GM19351 (cell line): ENCODE results near the gene INPP5A.
"Not testable (repeated sequence)": the region's sequence is repeated elsewhere in the genome, so short reads cannot be mapped to it uniquely, and the experiment has no call there.

ENCODE experiments used
- ATAC-seq: cut with Tn5 transposase; IDR thresholded peaks from one replicate; pipeline ENCODE4 v1.9.1; 2021; ENCODE audit warnings: mild to moderate bottlenecking, moderate library complexity; ENCODE audit not compliant: unreplicated experiment

The INPP5A gene

DNA sequence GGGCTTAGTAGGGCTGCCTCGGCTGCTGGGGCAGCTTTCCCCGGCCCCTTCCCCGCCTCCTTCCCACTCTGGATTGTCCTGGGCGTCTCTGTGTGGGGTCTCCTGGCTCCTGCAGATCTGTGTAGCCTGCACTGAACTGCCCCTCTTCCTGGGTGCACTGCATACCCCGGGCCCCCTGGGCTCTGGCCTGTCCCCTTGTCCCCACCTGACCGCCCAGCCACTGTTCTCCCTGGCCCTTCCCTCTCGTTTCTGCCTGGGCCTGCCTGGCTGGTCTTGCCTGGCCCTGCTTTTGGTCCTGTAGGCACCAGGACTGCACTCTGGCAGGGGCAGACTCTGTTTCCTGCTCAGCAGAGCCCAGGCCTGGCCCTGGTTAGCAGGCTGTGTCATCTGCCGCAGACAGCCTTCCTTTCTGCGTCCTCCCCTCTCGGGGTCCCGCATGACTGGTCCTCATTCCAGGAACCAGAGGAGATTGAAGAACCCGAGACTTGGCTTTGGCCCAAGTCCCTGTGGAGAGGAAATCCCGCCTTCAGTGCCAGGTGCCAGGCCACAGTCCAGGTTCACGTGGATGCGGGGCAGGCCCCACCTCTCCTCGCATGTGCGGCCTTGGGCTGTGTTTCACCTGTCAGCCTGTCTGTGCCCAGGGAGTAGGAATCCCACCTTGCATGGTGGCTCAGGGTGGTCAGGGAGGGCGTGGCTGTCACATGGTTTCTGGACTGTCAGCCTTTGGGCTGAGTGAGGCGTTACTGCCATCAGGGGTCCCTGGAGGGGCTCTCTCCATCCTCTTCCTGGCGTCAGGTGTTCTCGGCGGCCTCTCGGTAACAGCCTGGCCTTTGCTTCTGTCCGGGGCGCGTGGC lies 9.2 kb downstream of the INPP5A start:
- ATAC-seq = no peak

- no peak for ATAC-seq
These were observed 9.9 kb downstream of the INPP5A start for GRCh38 chr10:132547421-132547861.

GRCh38 chr10:132548106-132548823 lies 10.7 kb downstream of the INPP5A start:
- ATAC-seq = no peak

DNA sequence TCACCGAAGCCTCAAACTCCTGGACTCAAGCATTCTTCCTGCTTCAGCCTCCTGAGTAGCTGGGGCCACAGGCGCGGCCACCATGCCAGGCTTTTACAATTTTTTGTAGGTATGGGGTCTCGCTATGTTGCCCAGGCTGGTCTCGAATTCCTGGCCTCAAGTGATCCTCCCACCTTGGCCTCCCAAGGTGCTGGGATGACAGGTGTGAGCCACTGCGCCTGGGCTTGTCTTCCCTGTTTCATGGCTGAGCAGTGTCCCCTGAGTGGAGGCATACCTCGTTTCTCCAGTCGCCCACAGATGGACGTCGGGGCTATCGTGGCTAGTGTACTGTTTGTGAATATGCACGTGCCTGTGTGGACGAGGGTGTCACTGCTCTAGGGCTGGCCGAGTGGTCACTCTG lies 11.3 kb downstream of the INPP5A start:
- ATAC-seq = no peak

DNA sequence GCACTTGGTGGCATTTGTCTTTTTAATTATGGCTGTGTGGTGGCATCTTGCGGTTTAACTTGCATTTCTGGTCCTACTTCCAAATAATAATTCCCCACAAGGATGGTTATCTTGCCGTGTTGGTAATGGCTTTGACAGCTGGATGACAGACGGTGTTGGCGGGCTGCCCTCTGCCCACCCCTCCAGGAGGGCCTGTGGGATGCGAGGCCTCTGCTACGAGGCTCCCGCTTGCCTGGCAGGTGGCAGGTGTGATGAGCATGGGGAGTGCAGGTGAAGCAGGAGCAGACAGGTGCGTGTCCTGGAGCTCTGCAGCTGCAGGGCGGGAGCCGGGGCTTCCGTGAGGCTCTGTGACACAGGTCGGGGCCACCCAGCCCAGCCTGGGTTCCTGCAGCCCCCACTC lies 11.8 kb downstream of the INPP5A start:
- no peak for ATAC-seq

DNA sequence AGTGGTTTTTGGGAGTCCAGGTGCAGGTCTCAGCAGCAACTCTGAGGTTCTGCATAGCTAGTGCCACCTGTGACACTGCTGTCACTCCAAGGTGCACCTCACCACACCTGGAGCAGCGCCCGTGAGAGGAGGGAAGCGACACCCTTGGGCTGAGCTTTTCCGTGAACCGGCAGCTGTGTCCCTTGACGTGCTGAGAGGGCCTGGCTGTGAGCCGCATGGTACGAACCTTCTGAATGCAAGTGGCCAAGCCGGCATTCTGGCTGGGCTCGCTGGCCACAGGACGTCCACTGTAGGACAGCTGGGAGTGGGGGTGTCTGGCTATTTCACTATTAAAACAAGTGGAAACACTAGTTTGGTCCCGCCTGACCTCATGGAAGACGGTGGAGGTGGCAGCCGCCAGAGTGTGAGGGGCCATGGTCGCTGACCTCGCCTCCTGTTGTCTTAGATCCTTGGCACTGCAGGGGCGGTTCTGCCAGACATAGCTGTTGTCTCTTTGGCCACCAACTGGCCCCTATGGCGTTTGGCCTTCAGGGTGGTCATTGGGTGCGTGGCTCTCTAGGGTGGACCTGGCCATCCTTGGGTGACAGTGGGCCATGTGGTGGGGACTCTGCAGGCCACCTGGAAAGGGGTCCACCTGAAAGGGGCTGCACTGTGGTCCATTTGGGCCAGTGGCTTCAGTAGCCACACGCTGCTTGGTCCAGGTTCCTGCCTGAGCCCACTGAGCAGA lies 12.9 kb downstream of the INPP5A start:
- no peak for ATAC-seq

DNA sequence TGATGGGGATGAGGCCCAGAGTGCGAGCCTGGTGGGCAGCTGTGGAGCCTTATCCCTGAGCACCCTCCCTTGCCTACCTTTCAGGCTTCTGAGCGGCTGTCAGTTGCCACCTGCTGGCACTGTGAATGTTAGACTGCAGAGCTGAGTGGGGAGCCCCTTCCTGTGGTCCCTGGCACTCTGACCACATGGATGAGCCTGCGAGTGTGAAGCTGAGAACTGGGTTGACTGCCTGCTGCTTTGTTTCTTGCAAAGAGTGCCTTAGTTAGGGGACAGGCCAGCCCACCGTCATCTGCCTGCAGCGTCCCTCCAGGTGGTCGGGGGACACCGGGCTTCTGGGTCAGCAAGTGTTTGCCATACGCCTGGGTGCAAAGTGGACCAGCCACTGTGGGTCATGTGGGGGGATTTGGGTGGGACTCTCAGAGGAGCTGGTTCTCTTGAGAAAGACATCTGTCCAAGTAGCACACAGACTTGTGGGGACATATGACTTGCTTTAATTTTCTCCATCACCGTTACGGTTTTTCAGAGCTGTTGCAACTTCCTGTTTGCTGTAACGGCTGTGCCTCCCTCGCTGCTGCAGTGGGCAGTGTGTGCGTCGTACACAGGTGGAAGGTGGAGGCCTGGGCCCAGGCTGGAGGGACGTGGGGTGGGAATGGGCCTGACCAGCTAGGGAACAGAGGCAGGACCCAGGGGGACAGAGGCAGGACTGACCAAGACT lies 13.7 kb downstream of the INPP5A start:
- peak; percentile 76 for ATAC-seq

DNA sequence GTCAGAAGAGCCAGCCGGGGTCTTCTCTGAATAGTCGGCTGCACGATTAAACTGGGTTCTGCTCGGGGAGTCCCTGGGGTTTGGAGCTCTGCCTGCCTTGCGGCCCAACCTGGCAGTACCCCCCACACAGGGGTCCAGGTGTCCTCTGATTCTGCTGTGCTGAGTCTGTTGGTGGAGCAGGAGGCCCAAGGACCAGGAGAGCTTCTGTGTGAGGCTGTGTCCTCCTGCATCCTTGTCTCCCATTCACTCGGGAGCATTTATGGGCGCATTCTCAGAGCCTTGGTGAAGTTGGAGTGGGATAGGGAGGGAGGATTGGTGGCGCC lies 14.2 kb downstream of the INPP5A start:
- ATAC-seq = peak; percentile 10

GRCh38 chr10:132552635-132553034 lies 15.0 kb downstream of the INPP5A start:
- ATAC-seq = not testable (repeated sequence)

DNA sequence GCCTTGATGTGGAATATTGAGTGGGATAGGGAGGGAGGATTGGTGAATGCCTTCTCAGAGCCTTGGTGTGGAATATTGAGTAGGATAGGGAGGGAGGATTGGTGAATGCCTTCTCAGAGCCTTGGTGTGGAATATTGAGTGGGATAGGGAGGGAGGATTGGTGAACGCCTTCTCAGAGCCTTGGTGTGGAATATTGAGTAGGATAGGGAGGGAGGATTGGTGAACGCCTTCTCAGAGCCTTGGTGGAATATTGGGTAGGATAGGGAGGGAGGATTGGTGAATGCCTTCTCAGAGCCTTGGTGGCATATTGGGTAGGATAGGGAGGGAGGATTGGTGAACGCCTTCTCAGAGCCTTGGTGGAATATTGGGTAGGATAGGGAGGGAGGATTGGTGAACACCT lies 16.0 kb downstream of the INPP5A start:
- not testable (repeated sequence) for ATAC-seq

DNA sequence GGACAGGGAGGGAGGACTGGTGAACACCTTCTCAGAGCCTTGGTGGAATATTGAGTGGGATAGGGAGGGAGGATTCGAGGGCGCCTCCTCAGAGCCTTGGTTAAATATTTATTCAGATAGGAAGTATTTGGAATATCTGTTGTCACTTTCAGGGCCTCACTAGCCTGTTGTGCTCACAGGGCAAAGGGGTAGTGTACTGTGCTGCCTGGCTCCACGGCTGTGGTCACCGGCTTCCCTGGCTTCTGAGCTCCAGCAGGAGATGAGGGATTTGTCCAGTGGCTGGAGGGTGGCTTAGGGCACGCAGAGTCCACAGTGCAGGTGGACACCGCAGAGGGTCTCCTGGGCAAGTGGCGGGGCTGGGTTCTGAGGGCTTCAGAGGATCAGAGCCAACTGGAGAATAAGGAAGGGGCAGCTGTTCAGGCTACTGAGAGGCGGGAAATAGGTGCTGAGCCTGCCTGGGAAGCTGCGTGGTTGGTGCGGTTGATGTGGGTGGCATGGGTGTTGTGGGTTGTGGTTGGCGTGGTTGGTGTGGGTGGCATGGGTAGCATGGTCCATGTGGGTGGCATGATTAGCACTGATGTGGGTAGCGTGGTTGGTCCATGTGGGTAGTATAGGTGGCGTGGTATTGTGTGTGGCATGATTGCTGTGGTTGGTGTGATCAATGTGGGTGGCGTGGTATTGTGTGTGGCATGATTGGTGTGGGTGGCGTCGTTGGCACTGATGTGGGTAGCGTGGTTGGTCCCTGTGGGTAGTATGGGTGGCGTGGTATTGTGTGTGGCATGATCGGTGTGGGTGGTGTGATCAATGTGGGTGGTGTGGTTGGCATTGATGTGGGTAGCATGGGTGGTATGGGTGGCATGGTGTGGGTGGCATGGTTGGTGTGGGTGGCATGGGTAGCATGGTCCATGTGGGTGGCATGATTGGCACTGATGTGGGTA lies 16.7 kb downstream of the INPP5A start:
- ATAC-seq = no peak

GRCh38 chr10:132554991-132555647 lies 17.5 kb downstream of the INPP5A start:
- no peak for ATAC-seq

GRCh38 chr10:132555648-132556575 lies 18.3 kb downstream of the INPP5A start:
- no peak for ATAC-seq

GRCh38 chr10:132556994-132557441 lies 19.4 kb downstream of the INPP5A start:
- ATAC-seq = no peak

DNA sequence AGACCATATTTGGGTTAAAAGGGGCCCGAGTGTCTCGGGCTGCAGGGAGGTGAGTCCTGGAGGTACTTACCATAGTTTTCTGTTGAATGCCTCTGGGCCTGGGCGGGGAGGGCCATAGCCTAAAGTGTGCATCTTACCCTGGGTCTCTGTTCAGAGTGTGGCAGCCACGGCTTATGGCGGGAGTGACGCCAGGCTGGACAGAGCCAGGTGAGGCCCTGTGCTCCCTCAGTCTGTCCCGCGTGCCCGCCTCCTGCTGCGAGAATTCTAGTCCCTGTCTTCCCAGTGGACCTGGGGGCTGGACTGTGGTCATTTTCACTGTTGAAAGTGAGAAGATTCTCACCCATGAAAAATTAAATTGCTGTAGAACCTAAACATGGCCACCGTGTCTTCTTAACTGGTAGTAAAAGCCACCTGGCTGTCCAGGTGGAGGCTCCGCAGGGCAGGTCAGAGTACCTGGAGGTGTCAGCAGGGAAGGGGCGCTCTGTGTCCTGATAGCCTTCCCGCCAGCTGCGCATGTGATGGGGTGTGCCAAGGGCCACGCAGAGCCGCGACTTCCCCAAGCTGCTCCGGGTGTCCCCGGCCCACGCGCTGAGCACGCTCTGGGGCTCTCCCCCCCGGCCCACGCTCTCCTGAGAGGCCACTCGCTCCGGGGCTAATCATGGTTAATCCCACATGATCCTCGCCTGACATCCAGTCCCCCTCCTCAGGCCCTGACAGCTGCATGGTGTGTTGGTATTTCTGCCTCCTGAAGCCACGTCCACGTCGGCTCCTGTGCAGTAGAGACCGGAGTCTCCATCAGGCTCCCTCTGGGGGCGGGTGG lies 20.3 kb downstream of the INPP5A start:
- no peak for ATAC-seq

- no peak for ATAC-seq
These were observed 21.2 kb downstream of the INPP5A start for GRCh38 chr10:132558516-132559413.
